HEK293 (cell line): ENCODE data around the gene CCDC78.

ENCODE experiments used
- ZNF416 ChIP-seq: fragments of 450-650 bp; formaldehyde crosslinking; IDR thresholded peaks from 2 replicates; pipeline ENCODE4 v1.5.1; 2016; ENCODE audit warnings: missing biosample characterization, missing genetic modification characterization
- ZNF747 ChIP-seq: fragments of 450-650 bp; formaldehyde crosslinking; IDR thresholded peaks from 2 replicates; pipeline ENCODE4 v1.5.1; 2016; ENCODE audit warnings: missing biosample characterization, missing genetic modification characterization

- TF ChIP-seq ZNF747 (tag by site-specific recombination) (no peak), ZNF416 (tag by site-specific recombination) (no peak)
Observed at GRCh38 chr16:679814-680624, 46.2 kb downstream of the CCDC78 start, which contains the start of gene STUB1.
